GM18868 (cell line): ENCODE measurements around the gene MAGEE1.

Experiments
- ATAC-seq: cut with Tn5 transposase; IDR thresholded peaks from one replicate; pipeline ENCODE4 v1.9.1; 2021; ENCODE audit warnings: mild to moderate bottlenecking, moderate library complexity; ENCODE audit not compliant: unreplicated experiment

Gene MAGEE1, protein sequence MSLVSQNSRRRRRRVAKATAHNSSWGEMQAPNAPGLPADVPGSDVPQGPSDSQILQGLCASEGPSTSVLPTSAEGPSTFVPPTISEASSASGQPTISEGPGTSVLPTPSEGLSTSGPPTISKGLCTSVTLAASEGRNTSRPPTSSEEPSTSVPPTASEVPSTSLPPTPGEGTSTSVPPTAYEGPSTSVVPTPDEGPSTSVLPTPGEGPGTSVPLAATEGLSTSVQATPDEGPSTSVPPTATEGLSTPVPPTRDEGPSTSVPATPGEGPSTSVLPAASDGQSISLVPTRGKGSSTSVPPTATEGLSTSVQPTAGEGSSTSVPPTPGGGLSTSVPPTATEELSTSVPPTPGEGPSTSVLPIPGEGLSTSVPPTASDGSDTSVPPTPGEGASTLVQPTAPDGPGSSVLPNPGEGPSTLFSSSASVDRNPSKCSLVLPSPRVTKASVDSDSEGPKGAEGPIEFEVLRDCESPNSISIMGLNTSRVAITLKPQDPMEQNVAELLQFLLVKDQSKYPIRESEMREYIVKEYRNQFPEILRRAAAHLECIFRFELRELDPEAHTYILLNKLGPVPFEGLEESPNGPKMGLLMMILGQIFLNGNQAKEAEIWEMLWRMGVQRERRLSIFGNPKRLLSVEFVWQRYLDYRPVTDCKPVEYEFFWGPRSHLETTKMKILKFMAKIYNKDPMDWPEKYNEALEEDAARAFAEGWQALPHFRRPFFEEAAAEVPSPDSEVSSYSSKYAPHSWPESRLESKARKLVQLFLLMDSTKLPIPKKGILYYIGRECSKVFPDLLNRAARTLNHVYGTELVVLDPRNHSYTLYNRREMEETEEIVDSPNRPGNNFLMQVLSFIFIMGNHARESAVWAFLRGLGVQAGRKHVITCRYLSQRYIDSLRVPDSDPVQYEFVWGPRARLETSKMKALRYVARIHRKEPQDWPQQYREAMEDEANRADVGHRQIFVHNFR

DNA sequence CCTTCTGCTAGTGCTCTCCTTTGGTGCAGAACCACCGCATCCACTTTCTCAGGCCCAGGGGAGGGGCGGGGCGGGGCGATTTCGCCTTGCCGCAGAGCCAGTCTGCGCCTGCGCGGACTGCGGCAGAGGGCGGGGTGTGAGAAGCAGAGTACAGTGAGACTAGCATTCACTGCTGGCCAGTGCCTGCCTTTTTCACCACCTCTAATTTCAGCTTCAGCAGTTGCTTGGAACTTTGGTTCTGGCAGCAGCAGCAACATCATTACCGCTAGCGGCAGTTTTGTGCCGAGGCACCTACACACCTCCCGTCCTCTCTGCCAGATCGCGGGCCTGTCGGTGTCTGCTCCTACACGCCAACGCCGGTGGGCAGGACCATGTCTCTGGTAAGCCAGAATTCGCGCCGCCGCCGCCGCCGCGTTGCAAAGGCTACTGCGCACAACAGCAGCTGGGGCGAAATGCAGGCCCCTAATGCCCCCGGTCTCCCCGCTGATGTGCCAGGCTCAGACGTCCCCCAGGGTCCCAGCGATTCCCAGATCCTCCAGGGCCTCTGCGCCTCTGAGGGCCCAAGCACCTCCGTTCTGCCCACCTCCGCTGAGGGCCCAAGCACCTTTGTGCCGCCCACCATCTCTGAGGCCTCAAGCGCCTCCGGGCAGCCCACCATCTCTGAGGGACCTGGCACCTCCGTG lies at the start of gene MAGEE1:
MAGEE1 (plus strand) TSS at position 151 of the 683 bp plus-strand sequence; CDS start at position 372, 221 bp downstream.
- ATAC-seq, result peak; percentile 92

DNA sequence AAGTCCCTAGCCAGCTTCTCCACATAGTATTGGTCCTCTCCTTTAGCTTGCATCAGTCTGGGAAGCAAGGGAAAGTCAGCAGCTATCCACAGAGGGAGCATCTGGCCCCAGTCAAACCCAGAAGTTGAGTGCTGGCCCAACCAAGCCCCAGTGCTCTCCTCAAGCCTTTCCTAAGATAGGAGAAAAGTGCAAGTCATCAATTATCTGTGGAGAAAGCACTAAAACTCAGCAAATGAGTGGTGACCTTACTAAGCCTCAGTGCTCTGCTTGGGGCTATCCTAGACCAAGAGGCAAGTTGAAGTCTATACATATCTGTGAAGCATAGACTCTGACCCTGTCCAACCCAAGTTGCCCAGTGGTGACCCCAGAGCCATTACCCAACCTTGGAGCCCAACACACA lies 28.5 kb upstream of the MAGEE1 start:
- no peak for ATAC-seq

DNA sequence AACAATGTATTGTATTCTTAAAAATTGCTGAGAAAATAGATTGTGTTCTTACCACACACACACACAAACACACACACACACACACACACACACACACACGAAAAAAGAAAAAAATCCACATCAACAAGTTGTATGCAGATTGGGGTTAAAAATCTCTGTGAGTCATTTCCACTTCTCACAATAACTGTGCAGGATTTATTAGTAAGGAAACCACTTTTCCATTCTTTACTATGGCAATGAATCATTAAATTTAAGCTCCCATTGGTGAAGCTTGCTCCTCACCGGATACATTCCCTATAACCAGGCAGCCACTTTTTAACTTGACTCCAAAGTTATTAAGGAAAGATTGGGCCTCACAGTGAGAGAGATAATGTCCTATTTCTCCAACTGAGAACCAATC lies 19.7 kb upstream of the MAGEE1 start:
- ATAC-seq, result no peak

DNA sequence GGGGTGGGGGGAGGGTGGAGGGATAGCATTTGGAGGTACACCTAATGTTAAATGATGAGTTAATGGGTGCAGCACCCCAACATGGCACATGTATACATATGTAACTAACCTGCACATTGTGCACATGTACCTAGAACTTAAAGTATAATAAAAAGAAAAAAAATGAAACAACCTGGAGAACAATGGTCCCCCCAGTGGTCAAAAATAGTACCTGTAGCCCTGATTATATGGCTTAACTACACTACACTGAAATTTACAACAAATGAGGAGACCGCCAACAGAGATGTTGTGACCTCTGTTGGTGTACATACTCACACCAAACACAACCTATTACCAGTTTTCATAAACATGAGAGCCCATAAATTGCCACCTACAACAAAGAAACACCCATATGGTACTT lies 7.3 kb upstream of the MAGEE1 start:
- ATAC-seq, result peak; percentile 67

DNA sequence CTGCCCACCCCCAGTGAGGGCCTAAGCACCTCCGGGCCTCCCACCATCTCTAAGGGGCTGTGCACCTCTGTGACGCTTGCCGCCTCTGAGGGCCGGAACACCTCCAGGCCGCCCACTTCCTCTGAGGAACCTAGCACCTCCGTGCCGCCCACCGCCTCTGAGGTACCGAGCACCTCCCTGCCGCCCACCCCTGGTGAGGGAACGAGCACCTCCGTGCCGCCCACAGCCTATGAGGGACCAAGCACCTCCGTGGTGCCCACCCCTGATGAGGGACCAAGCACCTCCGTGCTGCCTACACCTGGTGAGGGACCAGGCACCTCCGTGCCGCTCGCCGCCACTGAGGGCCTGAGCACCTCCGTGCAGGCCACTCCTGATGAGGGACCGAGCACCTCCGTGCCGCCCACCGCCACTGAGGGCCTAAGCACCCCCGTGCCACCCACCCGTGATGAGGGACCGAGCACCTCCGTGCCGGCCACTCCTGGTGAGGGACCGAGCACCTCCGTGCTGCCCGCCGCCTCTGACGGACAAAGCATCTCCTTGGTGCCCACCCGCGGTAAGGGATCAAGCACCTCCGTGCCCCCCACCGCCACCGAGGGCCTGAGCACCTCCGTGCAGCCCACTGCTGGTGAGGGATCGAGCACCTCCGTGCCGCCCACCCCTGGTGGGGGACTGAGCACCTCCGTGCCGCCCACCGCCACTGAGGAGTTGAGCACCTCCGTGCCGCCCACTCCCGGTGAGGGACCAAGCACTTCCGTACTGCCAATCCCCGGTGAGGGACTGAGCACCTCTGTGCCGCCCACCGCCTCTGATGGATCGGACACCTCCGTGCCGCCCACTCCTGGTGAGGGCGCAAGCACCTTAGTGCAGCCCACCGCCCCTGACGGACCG lies 977 bp downstream of the MAGEE1 start:
- ATAC-seq, result peak; percentile 36

DNA sequence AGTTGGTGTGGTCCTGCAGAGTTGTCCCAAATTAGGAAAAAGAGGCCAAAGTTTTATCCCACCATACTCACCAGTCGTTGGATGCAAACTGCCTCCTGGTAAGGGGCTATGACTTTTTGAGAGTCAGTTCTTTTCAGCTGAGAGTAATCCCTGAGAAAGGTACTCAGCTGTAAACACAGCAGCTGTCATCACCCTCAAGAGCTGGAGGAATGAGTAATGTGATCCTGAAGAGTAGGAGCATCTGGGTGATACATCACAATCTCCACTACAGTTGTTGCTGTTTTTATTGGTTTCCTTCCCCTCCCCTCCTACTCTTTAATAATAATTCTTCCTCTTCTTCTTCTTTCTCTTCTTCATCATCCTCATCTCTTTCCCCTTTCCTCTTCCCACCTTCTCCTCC lies 5.7 kb downstream of the MAGEE1 start:
- ATAC-seq, result no peak

DNA sequence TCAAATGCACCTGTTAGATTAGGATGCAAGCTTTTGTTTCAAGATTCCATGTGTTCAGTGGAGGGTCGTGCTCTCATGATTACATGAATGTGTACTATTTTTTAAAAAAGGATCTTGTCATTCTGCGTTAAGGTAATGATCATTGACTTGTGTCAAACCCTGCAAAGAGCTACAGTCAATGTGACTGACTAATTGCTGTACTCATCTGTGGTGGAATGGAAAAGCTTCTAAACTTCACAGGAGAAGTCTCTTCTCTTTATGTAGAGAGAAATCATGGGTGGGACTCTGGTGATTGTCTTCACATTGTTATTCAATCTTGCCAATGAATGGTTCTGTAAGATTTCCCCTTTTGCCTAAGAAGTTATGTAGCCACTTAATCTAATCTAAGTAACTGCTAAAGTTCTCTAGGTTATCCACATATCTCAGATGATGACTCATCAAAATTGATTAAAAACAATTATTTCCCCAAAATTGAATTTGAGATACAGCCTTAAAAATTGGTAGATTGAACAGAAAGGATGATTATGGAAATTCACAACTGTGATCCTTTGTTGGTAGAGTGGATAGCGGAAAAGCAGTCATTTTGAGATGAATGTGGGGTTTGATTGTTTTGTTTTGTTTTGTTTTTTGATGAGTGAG lies 6.7 kb downstream of the MAGEE1 start:
- ATAC-seq, result no peak

DNA sequence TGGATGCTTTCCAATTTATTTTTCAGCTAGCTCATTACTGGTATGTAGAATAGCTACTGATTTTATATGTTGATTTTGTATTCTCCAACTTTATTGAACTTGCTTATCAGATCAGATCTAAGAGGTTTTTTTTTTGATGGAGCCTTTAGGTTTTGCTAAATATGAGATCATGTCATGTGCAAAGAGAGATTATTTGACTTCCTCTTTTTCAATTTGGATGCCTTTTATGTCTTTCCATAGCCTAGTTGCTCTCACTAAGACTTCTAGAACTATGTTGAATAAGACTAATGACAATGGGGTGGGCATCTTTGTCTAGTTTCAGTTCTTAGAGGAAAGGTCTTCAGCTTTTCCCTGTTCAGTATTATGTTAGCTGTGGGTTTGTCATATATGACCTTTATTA lies 11.7 kb downstream of the MAGEE1 start:
- ATAC-seq, result no peak

DNA sequence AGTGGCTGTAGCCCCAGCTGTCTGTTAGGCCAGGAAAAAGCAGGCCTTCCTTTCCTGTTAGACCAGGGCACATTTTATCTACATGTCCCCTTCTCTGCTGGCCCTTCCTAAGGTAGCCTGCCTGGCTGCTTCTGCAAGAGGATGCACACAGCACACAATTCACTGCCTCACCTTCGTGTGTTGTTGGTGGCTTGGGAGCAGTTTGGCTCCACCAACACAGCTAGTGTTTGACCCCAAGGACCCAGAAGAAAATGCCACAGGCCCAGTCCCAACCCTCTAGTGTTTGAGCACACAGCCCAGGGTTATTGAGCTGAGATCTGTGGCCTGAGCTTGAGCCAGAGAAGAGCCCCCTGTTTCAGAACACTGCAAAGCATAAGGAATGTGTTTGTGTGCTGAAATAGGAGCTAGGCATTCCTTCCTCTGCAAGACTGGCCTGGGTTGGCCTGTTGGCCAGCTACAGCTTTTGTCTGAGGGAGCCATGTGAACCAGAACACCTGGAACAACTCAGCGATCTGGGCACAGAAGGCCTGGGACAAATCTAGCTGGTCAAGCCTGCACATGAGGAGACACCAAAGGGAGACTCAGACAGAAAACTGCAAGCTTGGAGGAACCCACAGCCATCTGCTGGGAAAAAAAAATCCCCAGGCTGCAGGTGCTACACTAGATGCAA lies 26.4 kb downstream of the MAGEE1 start:
- no peak for ATAC-seq

DNA sequence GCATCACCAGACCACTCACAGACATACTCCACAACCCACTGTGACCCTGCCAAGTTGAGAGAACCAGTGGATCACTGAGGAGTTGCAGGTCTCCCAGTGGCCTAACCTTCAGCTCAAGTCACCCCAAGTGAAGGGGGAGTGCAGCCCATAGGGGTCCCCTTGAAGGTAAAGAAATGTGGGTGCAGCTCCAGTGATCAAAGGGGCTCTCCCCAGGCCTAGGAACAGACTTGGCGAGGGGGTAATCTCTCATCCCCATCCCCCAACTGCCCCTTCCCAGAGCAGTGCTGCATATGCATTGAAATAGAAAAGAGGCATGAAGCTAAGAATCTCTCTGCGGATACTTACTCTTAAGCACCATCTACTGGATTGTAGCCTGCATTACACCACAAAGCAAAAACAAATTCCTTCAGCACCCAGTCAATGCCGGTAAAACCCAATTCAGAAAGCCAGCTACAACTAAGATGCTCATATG lies 27.0 kb downstream of the MAGEE1 start:
- peak; percentile 90 for ATAC-seq

DNA sequence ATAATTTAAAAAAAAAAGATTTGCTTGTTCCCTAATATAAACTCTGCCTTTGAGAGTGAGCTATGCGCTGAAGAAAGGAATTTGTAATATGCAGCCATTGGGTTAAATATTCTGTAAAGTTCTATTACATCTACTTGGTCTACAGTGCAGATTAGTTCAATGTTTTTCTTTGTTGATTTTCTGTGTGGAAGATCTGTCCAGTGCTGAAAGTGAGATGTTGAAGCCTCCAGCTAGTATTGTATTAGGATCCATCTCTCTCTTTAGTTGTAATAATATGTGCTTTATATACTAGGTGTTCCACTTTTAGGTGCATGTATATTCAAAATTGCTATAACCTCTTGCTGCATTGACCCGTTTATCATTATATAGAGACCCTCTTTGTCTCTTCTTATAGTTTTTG lies 49.8 kb downstream of the MAGEE1 start:
- ATAC-seq, result no peak
